GM23338 (cell line): ENCODE measurements around the gene RAC2. TPM values are rescaled to one million over a fixed set of nuclear protein-coding genes. Genes with fewer than 3 reads are reported as not detected.

ENCODE experiments used
- ATAC-seq: fragments of 200-7000 bp; cut with Tn5 transposase; 3 replicates; pipeline ENCODE4 v1.9.1; 2020
- DNase-seq: peaks from one replicate; pipeline ENCODE4 v3.0.0-alpha.2; 2015; ENCODE audit warnings: low spot score
- H2AFZ ChIP-seq: fragments of 200-600 bp; sonication (generic); 2 replicates; pipeline ENCODE4 v1.8.0; 2016; ENCODE audit warnings: antibody characterized with exemption, mild to moderate bottlenecking, moderate library complexity
- H3F3A ChIP-seq: fragments of 200-600 bp; sonication (generic); replicated peaks from 2 replicates; pipeline ENCODE4 v1.8.0; 2017; ENCODE audit warnings: antibody characterized with exemption, mixed run types, low read depth
- H3K27ac ChIP-seq: fragments of 200-600 bp; sonication (generic); 2 replicates; pipeline ENCODE4 v1.6.1; 2016; ENCODE audit warnings: low read depth
- H3K27me3 ChIP-seq: fragments of 200-600 bp; sonication (generic); 2 replicates; pipeline ENCODE4 v1.8.0; 2016; ENCODE audit warnings: mild to moderate bottlenecking, mixed run types, moderate library complexity; ENCODE audit not compliant: insufficient read depth
- H3K36me3 ChIP-seq: fragments of 200-600 bp; sonication (generic); 2 replicates; pipeline ENCODE4 v1.8.0; 2016; ENCODE audit warnings: mild to moderate bottlenecking; ENCODE audit not compliant: insufficient read depth
- H3K4me1 ChIP-seq: fragments of 200-600 bp; sonication (generic); 2 replicates; pipeline ENCODE4 v1.8.0; 2016; ENCODE audit warnings: mild to moderate bottlenecking, moderate library complexity; ENCODE audit not compliant: insufficient read depth
- H3K4me2 ChIP-seq: fragments of 200-600 bp; sonication (generic); 2 replicates; pipeline ENCODE4 v1.7.1; 2017; ENCODE audit warnings: mixed run types
- H3K4me3 ChIP-seq: fragments of 200-600 bp; sonication (generic); 2 replicates; pipeline ENCODE4 v1.6.1; 2016; ENCODE audit warnings: mixed run types
- H3K79me2 ChIP-seq: fragments of 200-600 bp; sonication (generic); replicated peaks from 2 replicates; pipeline ENCODE4 v1.8.0; 2017; ENCODE audit warnings: mild to moderate bottlenecking; ENCODE audit not compliant: insufficient read depth
- H3K9me2 ChIP-seq: fragments of 200-600 bp; sonication (generic); 2 replicates; pipeline ENCODE4 v1.8.0; 2017; ENCODE audit not compliant: insufficient read depth
- H4K20me1 ChIP-seq: fragments of 200-600 bp; sonication (generic); replicated peaks from 2 replicates; pipeline ENCODE4 v1.8.0; 2017; ENCODE audit warnings: mild to moderate bottlenecking; ENCODE audit not compliant: insufficient read depth
- H3K27ac Mint-ChIP-seq: 2 replicates; pipeline ENCODE4 v1.8.0; 2020; ENCODE audit warnings: inconsistent platforms, mild to moderate bottlenecking, moderate library complexity, mixed read lengths
- H3K27me3 Mint-ChIP-seq: 3 replicates; pipeline ENCODE4 v1.8.0; 2022; ENCODE audit warnings: low read depth, mild to moderate bottlenecking, moderate library complexity, mixed read lengths, inconsistent platforms; ENCODE audit not compliant: insufficient read depth, poor library complexity
- H3K36me3 Mint-ChIP-seq: 3 replicates; pipeline ENCODE4 v1.8.0; 2021; ENCODE audit warnings: low read depth, mild to moderate bottlenecking, inconsistent platforms, moderate library complexity, mixed read lengths
- H3K4me1 Mint-ChIP-seq: 3 replicates; pipeline ENCODE4 v1.8.0; 2020; ENCODE audit warnings: mild to moderate bottlenecking, inconsistent platforms, mixed read lengths
- H3K4me3 Mint-ChIP-seq: 3 replicates; pipeline ENCODE4 v1.8.0; 2021; ENCODE audit warnings: moderate library complexity, mild to moderate bottlenecking, inconsistent platforms, mixed read lengths
- H3K9me3 Mint-ChIP-seq: 3 replicates; pipeline ENCODE4 v1.8.0; 2020; ENCODE audit warnings: moderate library complexity, mild to moderate bottlenecking, inconsistent platforms, mixed read lengths
- CREB1 ChIP-seq: fragments of 250-450 bp; sonication (Bioruptor Pico); IDR thresholded peaks from 2 replicates; pipeline ENCODE4 v1.5.0; 2020; ENCODE audit warnings: low read depth, mild to moderate bottlenecking, moderate library complexity
- EZH2 ChIP-seq: fragments of 200-600 bp; sonication (generic); IDR thresholded peaks from one replicate; pipeline ENCODE4 v1.8.0; 2017; ENCODE audit warnings: antibody characterized with exemption, mild to moderate bottlenecking, low read depth; ENCODE audit not compliant: unreplicated experiment
- EZH2phosphoT487 ChIP-seq: fragments of 200-600 bp; sonication (generic); IDR thresholded peaks from one replicate; pipeline ENCODE4 v1.8.1; 2018; ENCODE audit warnings: antibody characterized with exemption; ENCODE audit not compliant: unreplicated experiment
- JUNB ChIP-seq: IDR thresholded peaks from one replicate; pipeline ENCODE4 v1.6.1; 2016; ENCODE audit warnings: antibody characterized with exemption; ENCODE audit not compliant: unreplicated experiment
- NANOG ChIP-seq: IDR thresholded peaks from 2 replicates; pipeline ENCODE4 v1.6.1; 2016; ENCODE audit warnings: antibody characterized with exemption, borderline replicate concordance
- POLR2AphosphoS5 ChIP-seq: IDR thresholded peaks from 2 replicates; pipeline ENCODE4 v1.6.1; 2016; ENCODE audit warnings: antibody characterized with exemption, low read depth
- STAT1 ChIP-seq: IDR thresholded peaks from one replicate; pipeline ENCODE4 v1.6.1; 2016; ENCODE audit warnings: antibody characterized with exemption; ENCODE audit not compliant: unreplicated experiment
- ZNF114 ChIP-seq: fragments of 250-450 bp; sonication (Bioruptor Pico); IDR thresholded peaks from 2 replicates; pipeline ENCODE4 v1.5.0; 2020; ENCODE audit warnings: mild to moderate bottlenecking, moderate library complexity
- ZNF331 ChIP-seq: fragments of 250-450 bp; sonication (Bioruptor Pico); IDR thresholded peaks from 2 replicates; pipeline ENCODE4 v1.5.0; 2020; ENCODE audit warnings: low read depth, mild to moderate bottlenecking, moderate library complexity
- polyA plus RNA-seq: library from polyadenylated mRNA; unstranded; fragments of >200 nt; fragmentation: Nextera tagmentation; extraction: Ambion mirVana; gene quantifications from 2 replicates; pipeline ENCODE4 v1.2.1, GENCODE V29; 2016
- total RNA-seq: library from RNA; depleted of rRNA; stranded (reverse); fragments of >200 nt; shearing (Covaris generic); gene quantifications from 2 replicates; pipeline ENCODE4 v1.2.3, GENCODE V29; 2014
- TF ChIP-seq, protein P1 (sequence below): IDR thresholded peaks from one replicate; pipeline ENCODE4 v1.6.1; 2018; ENCODE audit warnings: antibody characterized with exemption; ENCODE audit not compliant: unreplicated experiment
- TF ChIP-seq, protein P2 (sequence below): IDR thresholded peaks from 2 replicates; pipeline ENCODE4 v1.6.1; 2016; ENCODE audit warnings: antibody characterized with exemption
- TF ChIP-seq, protein P3 (sequence below): fragments of 250-450 bp; sonication (Bioruptor Pico); IDR thresholded peaks from 2 replicates; pipeline ENCODE4 v1.5.0; 2020; ENCODE audit warnings: mild to moderate bottlenecking, moderate library complexity
- TF ChIP-seq, protein P4 (sequence below), 2 experiments: fragments of 200-600 bp in 1 of 2; sonication (generic) in 1 of 2; conservative IDR thresholded peaks; 2 replicates each; pipeline versions ENCODE4 v1.5.1 to v1.6.1; 2016 to 2017; ENCODE audit warnings: antibody characterized with exemption in 2 of 2, low read depth in 2 of 2, mild to moderate bottlenecking in 2 of 2, moderate library complexity in 1 of 2

Gene RAC2
- total and polyA plus RNA-seq, 2 experiments from 2014 or later, result 2.4 to 2.7 TPM

DNA sequence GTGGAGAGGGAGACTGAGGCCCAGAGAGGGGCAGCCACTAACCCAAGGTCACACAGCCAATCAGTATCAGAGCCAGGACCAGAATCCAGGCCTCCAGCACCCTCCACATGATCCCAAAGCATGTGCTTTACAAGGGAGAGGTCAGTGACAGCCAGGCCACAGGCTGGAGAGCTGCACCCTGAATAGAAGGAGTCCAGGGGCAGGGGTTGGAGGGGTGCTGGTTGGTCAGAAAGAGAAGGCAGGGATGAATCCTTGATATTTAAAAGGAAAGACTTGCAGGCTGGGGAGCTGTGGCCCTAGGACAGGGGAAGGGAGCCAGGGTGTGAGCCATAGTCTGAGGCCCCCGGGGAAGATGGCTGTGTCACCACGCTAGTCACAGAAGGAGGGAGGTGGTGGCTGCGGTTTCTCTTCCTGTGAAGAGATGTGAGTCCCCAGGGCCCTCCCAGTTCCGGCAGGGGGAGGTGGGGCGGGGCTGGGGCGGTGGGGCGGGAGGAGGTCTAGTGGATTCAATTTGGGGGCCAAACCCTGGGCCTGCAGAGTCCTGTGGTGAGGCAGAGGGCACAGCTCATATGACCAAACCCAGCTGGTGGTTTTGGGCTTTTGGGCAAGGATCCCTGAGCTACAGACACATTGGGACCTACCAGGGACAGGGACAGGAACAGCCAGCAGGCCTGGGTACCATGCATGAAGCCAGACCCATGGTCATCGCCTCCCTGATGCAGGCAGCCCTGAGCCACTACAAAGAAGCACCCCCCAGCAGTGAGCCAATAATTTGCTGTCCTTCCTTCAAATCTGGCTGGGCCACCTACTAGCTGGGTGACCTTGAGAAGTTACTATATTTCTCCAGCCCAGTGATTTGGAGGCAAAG lies 14.0 kb downstream of the RAC2 start:
- Histone ChIP-seq H3K4me2 (no peak overlapping the region), H3K9me2 (no peaks in the 10 kb centered on the region), H3K27ac (no peak overlapping the region), H2AFZ (no peak overlapping the region), H3F3A (no peaks in the 10 kb centered on the region), H3K79me2 (no peaks in the 10 kb centered on the region), H3K27me3 (no peaks in the 10 kb centered on the region), H3K36me3 (no peaks in the 10 kb centered on the region), H3K4me1 (no peaks in the 10 kb centered on the region), H4K20me1 (no peaks in the 10 kb centered on the region), H3K4me3 (no peak overlapping the region)
- no peaks in the 10 kb centered on the region for H3K36me3 Mint-ChIP-seq
- no peaks in the 10 kb centered on the region for H3K9me3 Mint-ChIP-seq
- TF ChIP-seq, protein P1, sequence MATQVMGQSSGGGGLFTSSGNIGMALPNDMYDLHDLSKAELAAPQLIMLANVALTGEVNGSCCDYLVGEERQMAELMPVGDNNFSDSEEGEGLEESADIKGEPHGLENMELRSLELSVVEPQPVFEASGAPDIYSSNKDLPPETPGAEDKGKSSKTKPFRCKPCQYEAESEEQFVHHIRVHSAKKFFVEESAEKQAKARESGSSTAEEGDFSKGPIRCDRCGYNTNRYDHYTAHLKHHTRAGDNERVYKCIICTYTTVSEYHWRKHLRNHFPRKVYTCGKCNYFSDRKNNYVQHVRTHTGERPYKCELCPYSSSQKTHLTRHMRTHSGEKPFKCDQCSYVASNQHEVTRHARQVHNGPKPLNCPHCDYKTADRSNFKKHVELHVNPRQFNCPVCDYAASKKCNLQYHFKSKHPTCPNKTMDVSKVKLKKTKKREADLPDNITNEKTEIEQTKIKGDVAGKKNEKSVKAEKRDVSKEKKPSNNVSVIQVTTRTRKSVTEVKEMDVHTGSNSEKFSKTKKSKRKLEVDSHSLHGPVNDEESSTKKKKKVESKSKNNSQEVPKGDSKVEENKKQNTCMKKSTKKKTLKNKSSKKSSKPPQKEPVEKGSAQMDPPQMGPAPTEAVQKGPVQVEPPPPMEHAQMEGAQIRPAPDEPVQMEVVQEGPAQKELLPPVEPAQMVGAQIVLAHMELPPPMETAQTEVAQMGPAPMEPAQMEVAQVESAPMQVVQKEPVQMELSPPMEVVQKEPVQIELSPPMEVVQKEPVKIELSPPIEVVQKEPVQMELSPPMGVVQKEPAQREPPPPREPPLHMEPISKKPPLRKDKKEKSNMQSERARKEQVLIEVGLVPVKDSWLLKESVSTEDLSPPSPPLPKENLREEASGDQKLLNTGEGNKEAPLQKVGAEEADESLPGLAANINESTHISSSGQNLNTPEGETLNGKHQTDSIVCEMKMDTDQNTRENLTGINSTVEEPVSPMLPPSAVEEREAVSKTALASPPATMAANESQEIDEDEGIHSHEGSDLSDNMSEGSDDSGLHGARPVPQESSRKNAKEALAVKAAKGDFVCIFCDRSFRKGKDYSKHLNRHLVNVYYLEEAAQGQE, result no peak
- TF ChIP-seq STAT1 (no peak), JUNB (no peak), CREB1 (no peak), ZNF331 (CRISPR knock-in tag) (no peak), POLR2AphosphoS5 (no peak), ZNF114 (CRISPR knock-in tag) (no peak), EZH2 (no peak), EZH2phosphoT487 (no peak), NANOG (no peak)
- TF ChIP-seq, protein P2, sequence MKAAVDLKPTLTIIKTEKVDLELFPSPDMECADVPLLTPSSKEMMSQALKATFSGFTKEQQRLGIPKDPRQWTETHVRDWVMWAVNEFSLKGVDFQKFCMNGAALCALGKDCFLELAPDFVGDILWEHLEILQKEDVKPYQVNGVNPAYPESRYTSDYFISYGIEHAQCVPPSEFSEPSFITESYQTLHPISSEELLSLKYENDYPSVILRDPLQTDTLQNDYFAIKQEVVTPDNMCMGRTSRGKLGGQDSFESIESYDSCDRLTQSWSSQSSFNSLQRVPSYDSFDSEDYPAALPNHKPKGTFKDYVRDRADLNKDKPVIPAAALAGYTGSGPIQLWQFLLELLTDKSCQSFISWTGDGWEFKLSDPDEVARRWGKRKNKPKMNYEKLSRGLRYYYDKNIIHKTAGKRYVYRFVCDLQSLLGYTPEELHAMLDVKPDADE, result no peak
- TF ChIP-seq, protein P3, sequence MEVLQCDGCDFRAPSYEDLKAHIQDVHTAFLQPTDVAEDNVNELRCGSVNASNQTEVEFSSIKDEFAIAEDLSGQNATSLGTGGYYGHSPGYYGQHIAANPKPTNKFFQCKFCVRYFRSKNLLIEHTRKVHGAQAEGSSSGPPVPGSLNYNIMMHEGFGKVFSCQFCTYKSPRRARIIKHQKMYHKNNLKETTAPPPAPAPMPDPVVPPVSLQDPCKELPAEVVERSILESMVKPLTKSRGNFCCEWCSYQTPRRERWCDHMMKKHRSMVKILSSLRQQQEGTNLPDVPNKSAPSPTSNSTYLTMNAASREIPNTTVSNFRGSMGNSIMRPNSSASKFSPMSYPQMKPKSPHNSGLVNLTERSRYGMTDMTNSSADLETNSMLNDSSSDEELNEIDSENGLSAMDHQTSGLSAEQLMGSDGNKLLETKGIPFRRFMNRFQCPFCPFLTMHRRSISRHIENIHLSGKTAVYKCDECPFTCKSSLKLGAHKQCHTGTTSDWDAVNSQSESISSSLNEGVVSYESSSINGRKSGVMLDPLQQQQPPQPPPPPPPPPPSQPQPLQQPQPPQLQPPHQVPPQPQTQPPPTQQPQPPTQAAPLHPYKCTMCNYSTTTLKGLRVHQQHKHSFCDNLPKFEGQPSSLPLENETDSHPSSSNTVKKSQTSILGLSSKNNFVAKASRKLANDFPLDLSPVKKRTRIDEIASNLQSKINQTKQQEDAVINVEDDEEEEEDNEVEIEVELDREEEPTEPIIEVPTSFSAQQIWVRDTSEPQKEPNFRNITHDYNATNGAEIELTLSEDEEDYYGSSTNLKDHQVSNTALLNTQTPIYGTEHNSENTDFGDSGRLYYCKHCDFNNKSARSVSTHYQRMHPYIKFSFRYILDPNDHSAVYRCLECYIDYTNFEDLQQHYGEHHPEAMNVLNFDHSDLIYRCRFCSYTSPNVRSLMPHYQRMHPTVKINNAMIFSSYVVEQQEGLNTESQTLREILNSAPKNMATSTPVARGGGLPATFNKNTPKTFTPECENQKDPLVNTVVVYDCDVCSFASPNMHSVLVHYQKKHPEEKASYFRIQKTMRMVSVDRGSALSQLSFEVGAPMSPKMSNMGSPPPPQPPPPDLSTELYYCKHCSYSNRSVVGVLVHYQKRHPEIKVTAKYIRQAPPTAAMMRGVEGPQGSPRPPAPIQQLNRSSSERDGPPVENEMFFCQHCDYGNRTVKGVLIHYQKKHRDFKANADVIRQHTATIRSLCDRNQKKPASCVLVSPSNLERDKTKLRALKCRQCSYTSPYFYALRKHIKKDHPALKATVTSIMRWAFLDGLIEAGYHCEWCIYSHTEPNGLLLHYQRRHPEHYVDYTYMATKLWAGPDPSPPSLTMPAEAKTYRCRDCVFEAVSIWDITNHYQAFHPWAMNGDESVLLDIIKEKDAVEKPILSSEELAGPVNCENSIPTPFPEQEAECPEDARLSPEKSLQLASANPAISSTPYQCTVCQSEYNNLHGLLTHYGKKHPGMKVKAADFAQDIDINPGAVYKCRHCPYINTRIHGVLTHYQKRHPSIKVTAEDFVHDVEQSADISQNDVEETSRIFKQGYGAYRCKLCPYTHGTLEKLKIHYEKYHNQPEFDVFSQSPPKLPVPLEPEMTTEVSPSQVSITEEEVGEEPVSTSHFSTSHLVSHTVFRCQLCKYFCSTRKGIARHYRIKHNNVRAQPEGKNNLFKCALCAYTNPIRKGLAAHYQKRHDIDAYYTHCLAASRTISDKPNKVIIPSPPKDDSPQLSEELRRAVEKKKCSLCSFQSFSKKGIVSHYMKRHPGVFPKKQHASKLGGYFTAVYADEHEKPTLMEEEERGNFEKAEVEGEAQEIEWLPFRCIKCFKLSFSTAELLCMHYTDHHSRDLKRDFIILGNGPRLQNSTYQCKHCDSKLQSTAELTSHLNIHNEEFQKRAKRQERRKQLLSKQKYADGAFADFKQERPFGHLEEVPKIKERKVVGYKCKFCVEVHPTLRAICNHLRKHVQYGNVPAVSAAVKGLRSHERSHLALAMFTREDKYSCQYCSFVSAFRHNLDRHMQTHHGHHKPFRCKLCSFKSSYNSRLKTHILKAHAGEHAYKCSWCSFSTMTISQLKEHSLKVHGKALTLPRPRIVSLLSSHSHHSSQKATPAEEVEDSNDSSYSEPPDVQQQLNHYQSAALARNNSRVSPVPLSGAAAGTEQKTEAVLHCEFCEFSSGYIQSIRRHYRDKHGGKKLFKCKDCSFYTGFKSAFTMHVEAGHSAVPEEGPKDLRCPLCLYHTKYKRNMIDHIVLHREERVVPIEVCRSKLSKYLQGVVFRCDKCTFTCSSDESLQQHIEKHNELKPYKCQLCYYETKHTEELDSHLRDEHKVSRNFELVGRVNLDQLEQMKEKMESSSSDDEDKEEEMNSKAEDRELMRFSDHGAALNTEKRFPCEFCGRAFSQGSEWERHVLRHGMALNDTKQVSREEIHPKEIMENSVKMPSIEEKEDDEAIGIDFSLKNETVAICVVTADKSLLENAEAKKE (CRISPR knock-in tag), result no peak
- TF ChIP-seq, protein P4, sequence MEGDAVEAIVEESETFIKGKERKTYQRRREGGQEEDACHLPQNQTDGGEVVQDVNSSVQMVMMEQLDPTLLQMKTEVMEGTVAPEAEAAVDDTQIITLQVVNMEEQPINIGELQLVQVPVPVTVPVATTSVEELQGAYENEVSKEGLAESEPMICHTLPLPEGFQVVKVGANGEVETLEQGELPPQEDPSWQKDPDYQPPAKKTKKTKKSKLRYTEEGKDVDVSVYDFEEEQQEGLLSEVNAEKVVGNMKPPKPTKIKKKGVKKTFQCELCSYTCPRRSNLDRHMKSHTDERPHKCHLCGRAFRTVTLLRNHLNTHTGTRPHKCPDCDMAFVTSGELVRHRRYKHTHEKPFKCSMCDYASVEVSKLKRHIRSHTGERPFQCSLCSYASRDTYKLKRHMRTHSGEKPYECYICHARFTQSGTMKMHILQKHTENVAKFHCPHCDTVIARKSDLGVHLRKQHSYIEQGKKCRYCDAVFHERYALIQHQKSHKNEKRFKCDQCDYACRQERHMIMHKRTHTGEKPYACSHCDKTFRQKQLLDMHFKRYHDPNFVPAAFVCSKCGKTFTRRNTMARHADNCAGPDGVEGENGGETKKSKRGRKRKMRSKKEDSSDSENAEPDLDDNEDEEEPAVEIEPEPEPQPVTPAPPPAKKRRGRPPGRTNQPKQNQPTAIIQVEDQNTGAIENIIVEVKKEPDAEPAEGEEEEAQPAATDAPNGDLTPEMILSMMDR (conservative IDR thresholded peaks at IDR 0.05; ENCODE audit: low read depth in 2 of 2), result no peak
- H3K4me1 Mint-ChIP-seq, result peaks cover 5% of the 10 kb centered on the region; the same call in 1 of the 3 replicates
- H3K4me3 Mint-ChIP-seq, result no peak overlapping the region
- peaks cover 12% of the 10 kb centered on the region for H3K27me3 Mint-ChIP-seq
- no peak for DNase-seq
- no peak for ATAC-seq
- H3K27ac Mint-ChIP-seq, result no peak overlapping the region
